GM12873 (cell line): ENCODE results near the gene KCNG4.

Experiments
- TF ChIP-seq, protein P1 (sequence below): IDR thresholded peaks from 2 replicates; pipeline ENCODE4 v1.5.1; 2012; ENCODE audit warnings: low read depth, mild to moderate bottlenecking, moderate library complexity, low read length, control low read depth; ENCODE audit not compliant: insufficient read depth; ENCODE audit errors: missing control alignments

The KCNG4 gene

DNA sequence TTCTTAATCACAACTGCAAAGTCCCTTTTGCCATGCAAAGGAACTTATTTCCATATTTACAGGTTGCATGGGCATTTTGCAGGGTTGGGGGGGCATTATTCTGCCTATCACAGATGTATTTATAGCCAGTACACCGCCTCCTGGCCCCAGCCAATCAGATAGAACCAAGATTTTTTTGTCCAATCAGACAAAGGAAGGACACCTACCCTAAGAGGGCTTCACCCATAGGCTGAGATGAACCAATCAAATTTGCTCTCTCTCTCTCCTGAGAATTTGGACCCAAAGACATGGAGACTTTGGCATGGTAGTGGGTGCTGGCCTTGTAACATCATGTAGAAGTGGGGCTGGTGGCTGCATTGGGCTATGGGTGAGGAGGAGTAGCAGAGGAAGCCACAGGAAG lies 3.9 kb upstream of the KCNG4 start:
- TF ChIP-seq, protein P1, sequence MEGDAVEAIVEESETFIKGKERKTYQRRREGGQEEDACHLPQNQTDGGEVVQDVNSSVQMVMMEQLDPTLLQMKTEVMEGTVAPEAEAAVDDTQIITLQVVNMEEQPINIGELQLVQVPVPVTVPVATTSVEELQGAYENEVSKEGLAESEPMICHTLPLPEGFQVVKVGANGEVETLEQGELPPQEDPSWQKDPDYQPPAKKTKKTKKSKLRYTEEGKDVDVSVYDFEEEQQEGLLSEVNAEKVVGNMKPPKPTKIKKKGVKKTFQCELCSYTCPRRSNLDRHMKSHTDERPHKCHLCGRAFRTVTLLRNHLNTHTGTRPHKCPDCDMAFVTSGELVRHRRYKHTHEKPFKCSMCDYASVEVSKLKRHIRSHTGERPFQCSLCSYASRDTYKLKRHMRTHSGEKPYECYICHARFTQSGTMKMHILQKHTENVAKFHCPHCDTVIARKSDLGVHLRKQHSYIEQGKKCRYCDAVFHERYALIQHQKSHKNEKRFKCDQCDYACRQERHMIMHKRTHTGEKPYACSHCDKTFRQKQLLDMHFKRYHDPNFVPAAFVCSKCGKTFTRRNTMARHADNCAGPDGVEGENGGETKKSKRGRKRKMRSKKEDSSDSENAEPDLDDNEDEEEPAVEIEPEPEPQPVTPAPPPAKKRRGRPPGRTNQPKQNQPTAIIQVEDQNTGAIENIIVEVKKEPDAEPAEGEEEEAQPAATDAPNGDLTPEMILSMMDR: no peak

DNA sequence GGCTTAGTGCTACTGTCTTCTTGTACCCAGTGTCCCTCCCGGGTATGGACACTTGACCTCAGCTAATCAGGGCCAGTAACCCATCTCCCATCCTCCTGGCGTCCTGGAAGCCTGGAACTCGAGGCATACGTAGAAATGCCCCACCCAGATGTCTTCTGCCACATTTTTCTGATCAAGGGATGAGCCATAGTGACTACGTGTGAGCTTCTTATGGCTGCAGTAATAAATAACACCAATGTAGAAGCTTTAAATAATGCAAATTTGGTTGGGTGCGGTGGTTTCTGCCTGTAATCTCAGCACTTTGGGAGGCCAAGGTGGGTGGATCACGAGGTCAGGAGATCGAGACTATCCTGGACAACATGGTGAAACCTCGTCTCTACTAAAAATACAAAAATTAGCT lies 3.0 kb upstream of the KCNG4 start:
- TF ChIP-seq, protein P1: no peak

DNA sequence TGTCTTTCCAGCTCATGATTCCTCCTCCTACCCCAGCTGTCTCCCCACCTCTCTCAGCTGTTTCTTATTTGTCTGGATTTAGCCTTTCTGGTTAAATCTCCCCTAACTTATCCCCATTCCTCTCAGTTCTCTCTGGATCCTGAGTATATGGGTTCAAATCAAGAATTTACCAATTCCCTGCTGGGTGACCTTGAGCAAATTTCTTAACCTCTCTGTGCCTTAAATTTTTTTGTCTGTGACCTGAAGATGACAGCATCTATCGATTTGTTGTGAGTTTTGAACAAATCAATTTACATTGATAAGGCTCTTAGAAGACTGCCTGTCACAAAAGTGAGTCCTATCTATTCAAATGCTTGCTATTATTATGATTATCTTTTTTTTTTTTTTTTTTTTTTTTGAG lies 2.0 kb upstream of the KCNG4 start:
- TF ChIP-seq, protein P1: no peak

DNA sequence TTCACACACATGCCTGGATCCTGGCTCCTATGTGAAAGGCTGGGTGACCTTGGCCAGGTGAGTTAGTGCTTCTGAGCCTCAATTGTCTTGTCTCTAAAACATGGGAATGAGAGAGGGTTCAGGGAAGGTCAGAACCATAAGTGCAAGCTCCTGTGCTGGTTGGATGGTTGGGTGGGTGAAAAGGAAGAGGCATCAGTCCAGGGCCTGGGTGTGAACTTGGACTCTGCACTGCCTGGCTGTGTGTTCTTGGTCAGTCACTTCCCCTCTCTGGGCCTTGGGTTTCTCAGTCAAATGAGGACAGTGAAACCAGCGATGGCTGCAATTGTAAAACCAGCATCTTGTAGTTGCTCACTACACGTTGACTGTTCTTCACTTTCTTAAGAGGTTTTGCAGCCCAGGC lies 643 bp upstream of the KCNG4 start:
- TF ChIP-seq, protein P1: no peak

DNA sequence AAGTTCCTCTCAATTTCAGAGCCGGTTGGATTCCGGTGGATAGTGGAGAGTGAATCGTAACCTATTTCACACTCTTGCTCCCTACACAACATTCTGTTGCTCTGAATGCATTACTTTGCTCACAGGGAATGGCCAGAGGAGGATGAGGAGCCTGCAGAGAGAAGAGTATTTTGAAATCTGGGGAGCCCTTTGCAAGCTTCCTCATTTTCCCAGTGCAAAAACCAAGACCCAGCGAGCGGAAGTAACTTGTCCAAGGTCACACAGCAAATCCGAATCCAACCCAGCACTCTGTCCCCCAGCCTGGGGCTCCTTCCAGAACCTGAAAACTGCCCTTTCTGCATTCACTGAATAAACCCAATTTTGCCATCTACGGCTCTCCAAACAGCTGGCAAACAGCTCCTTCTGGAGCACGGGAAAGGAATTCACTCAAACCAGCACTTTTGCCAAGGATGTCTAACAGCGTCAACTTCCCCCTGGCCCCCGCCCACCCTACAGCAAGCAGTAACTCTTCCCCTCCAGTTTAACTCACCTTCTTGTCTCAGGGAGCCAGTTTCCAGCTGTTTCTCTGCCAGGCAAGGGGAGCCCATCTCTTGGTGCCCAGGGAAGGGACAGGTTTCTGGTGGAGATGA lies 557 bp downstream of the KCNG4 start:
- TF ChIP-seq, protein P1: no peak

DNA sequence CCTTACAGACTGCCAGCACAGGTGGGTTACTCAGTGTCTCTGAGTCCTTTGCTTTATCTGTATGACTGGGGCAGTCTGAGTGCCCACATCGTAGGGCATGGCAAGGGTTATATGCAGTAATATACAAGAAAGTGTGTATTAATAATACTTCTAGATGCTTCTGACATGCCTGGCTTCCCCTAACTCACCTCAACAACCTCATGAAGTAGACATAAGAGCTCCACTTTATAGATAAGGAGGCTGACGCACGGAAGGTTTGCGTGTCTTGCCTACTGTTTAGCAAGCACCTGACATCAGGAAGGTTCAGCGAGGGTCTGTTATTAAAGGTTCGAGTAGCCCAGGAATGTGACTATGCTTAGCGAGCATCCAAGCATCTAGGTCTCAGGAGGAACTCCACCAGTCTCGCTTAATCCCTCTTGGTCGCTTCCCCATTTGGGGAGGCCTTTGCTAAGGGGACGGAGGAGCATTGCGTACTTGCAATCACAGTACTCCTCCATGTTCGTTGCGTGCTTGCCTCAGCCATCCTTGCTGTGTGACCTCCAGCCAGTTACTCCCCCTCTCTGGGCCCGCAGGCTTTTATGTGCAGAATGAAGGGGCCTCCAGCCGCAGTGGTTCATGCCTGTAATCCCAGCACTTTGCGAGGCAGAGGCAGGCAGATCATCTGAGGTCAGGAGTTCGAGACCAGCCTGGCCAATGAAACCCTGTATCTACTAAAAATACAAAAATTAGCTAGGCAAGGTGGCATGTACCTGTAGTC lies 1.6 kb downstream of the KCNG4 start:
- TF ChIP-seq, protein P1: no peak

DNA sequence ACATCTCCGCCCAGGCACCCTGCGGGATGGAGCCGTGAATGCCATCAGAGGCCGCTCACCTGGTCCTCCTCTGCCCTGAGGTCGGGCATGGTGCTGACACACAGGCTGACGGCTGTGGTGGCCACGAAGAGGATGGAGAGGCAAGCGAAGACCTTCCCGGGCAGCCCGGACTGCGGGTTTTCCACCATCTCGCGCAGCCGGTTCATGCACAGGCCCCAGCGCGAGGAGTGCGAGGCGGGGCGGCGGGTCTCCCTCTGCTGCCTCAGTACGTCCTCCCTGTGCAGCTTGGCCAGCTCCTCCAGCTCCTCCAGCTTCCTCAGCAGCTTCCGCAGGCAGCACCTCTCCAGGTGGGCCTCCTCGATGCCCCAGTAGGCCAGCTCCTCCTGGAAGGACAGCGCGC lies 3.1 kb downstream of the KCNG4 start:
- TF ChIP-seq, protein P1: no peak
